Esophagus squamous epithelium (tissue), 5 donors: ENCODE data around the gene NCOR2. TPM values are rescaled to one million over a fixed set of nuclear protein-coding genes. Genes with fewer than 3 reads are reported as not detected.

Source experiments
- DNase-seq: peaks from one replicate; lab custom pipeline; 2025; lab: John Stamatoyannopoulos, UW
- H3K27ac ChIP-seq, 4 donors: fragments of 200-600 bp; sonication (generic); one replicate each; pipeline ENCODE4 v1.5.1; 2016 to 2019; ENCODE audit warnings: mild to moderate bottlenecking in 1 of 4
- H3K27me3 ChIP-seq, 4 donors: fragments of 200-600 bp; sonication (generic); 1 replicate in 3 of 4; 2 replicates in 1 of 4; pipeline versions ENCODE4 v1.5.1 to v1.6.0; 2017 to 2021; ENCODE audit warnings: antibody characterized with exemption in 1 of 4
- H3K36me3 ChIP-seq, 3 donors: fragments of 200-600 bp; sonication (generic); one replicate each; pipeline ENCODE4 v1.5.1; 2016 to 2019
- H3K4me1 ChIP-seq, 3 donors: fragments of 200-600 bp; sonication (generic); one replicate each; pipeline ENCODE4 v1.5.1; 2017 to 2019
- H3K4me3 ChIP-seq, 4 donors: fragments of 200-600 bp; sonication (generic); 1 replicate in 3 of 4; 2 replicates in 1 of 4; pipeline ENCODE4 v1.5.1; 2016 to 2019; ENCODE audit warnings: mild to moderate bottlenecking in 2 of 4, moderate library complexity in 1 of 4
- H3K9me3 ChIP-seq, 3 donors: fragments of 200-600 bp; sonication (generic); one replicate each; pipeline ENCODE4 v1.5.1; 2016 to 2019
- CTCF ChIP-seq, 6 experiments: fragments of 450-650 bp in 4 of 6; fragments of 200-600 bp in 2 of 6; sonication (generic) in 2 of 6; IDR thresholded peaks; one replicate each; pipeline ENCODE4 v1.5.1; 2016 to 2019; ENCODE audit warnings: antibody characterized with exemption in 6 of 6, mild to moderate bottlenecking in 4 of 6, moderate library complexity in 4 of 6
- POLR2A ChIP-seq, 4 donors: fragments of 450-650 bp; IDR thresholded peaks; one replicate each; pipeline ENCODE4 v1.6.1; 2017; ENCODE audit warnings: antibody characterized with exemption in 4 of 4, mild to moderate bottlenecking in 4 of 4, moderate library complexity in 3 of 4
- WGBS, 2 donors: methylation state at CpG; one replicate each; pipeline ENCODE4 v1.1.5; 2018; 5-methylcytosine and 5-hydroxymethylcytosine counted together
- intact Hi-C: fragments of 100-400 bp; cut with DNase I; formaldehyde crosslinking; loops from one replicate; pipeline ENCODE4 v1.15.0; 2022
- total RNA-seq, 4 donors: library from RNA; depleted of rRNA; stranded (reverse); fragments of >200 nt; gene quantifications; one replicate each; pipeline ENCODE4 v1.1.0, GENCODE V29; 2016
- donor health status: DM: yes; HTN: yes; CAD: no.

NCOR2 gene
- total RNA-seq, 4 donors from 2014 or later = 17.7 to 84.1 (median 45.6) TPM

GRCh38 chr12:124565656-124566160, 1.7 kb downstream of the NCOR2 start:
- WGBS, 2 donors = 0 to 3% methylated on average over 4 to 9 of the region's 14 CpGs
- intact Hi-C loops = no loop called here
- DNase-seq = no peak

GRCh38 chr12:124564971-124565491, 2.4 kb downstream of the NCOR2 start:
- 5 to 37% methylated on average over 10 of the region's 19 CpGs for WGBS, 2 donors
- DNase-seq = no peak
- Histone ChIP-seq H3K27ac (peak overlapping the region; percentile 95 to 99 (median 98)), H3K36me3 (no peaks in the 10 kb centered on the region), H3K27me3 (no peaks in the 10 kb centered on the region), H3K9me3 (no peaks in the 10 kb centered on the region), H3K4me3 (peak overlapping the region; percentile 70 to 98 (median 97)), H3K4me1 (peaks cover 42 to 87% (median 62%) of the 10 kb centered on the region in 3 donors)
- TF ChIP-seq CTCF (IDR thresholded peaks at IDR 0.05) = no peak
- no peak for TF ChIP-seq POLR2A (IDR thresholded peaks at IDR 0.05)
- intact Hi-C loops = no loop called here

More at GRCh38 chr12:124565656-124566160, 1.7 kb downstream of the NCOR2 start:
- no peaks in the 10 kb centered on the region for H3K9me3 ChIP-seq
- H3K4me3 ChIP-seq = peak overlapping the region; percentile 70 to 98 (median 97)
- H3K27me3 ChIP-seq = no peaks in the 10 kb centered on the region
- H3K4me1 ChIP-seq = peaks cover 42 to 82% (median 59%) of the 10 kb centered on the region in 3 donors
- peak overlapping the region; percentile 95 to 99 (median 98) for H3K27ac ChIP-seq
- H3K36me3 ChIP-seq = no peaks in the 10 kb centered on the region
- no peak for TF ChIP-seq CTCF (IDR thresholded peaks at IDR 0.05)
- no peak for TF ChIP-seq POLR2A (IDR thresholded peaks at IDR 0.05)

GRCh38 chr12:124564232-124564958, 3.0 kb downstream of the NCOR2 start:
- intact Hi-C loops = no loop called here
- no peak for TF ChIP-seq CTCF (IDR thresholded peaks at IDR 0.05)
- WGBS, 2 donors = 0 to 22% methylated on average over 2 to 8 of the region's 19 CpGs

GRCh38 chr12:124563809-124564208, 3.6 kb downstream of the NCOR2 start:
- Histone ChIP-seq H3K4me3 (no peak overlapping the region), H3K9me3 (no peaks in the 10 kb centered on the region), H3K36me3 (peaks cover 0 to 4% (median 0%) of the 10 kb centered on the region in 3 donors), H3K27me3 (no peaks in the 10 kb centered on the region), H3K4me1 (peaks cover 38 to 82% (median 54%) of the 10 kb centered on the region in 3 donors), H3K27ac (peak overlapping the region in 3 of 4 donors; percentile 97 to 99 (median 99))
- intact Hi-C loops = no loop called here
- whole genome bisulfite sequencing, 2 donors = 57 to 64% methylated on average over 9 to 10 of the region's 10 CpGs
- DNase-seq = no peak
- no peak for TF ChIP-seq CTCF (IDR thresholded peaks at IDR 0.05)
- TF ChIP-seq POLR2A (IDR thresholded peaks at IDR 0.05) = no peak

More at GRCh38 chr12:124564232-124564958, 3.0 kb downstream of the NCOR2 start:
- Histone ChIP-seq H3K4me3 (peak overlapping the region in 2 of 4 donors; percentile 97), H3K27me3 (no peaks in the 10 kb centered on the region), H3K9me3 (no peaks in the 10 kb centered on the region), H3K4me1 (peaks cover 42 to 85% (median 60%) of the 10 kb centered on the region in 3 donors), H3K36me3 (no peaks in the 10 kb centered on the region), H3K27ac (peak overlapping the region in 3 of 4 donors; percentile 97 to 99 (median 99))
- DNase-seq = no peak

- no peaks in the 10 kb centered on the region for H3K27me3 ChIP-seq
- H3K4me3 ChIP-seq = no peak overlapping the region
- no peaks in the 10 kb centered on the region for H3K9me3 ChIP-seq
- peaks cover 0 to 8% (median 0%) of the 10 kb centered on the region in 3 donors for H3K36me3 ChIP-seq
- no peak for DNase-seq
- TF ChIP-seq POLR2A (IDR thresholded peaks at IDR 0.05) (no peak), CTCF (IDR thresholded peaks at IDR 0.05) (no peak)
- WGBS, 2 donors = 32 to 53% methylated on average over 3 to 4 of the region's 11 CpGs
- intact Hi-C loops = no loop called here
- H3K4me1 ChIP-seq = peaks cover 34 to 82% (median 50%) of the 10 kb centered on the region in 3 donors
- peak overlapping the region in 3 of 4 donors; percentile 97 to 99 (median 99) for H3K27ac ChIP-seq
Observed at GRCh38 chr12:124563401-124563800, 4.0 kb downstream of the NCOR2 start.
